HK-2 (cell line): ENCODE results near the gene ST8SIA6.
"Not testable (repeated sequence)": the region's sequence is repeated elsewhere in the genome, so short reads cannot be mapped to it uniquely, and the experiment has no call there.

Experiments used
- DNase-seq: peaks from one replicate; pipeline ENCODE4 v3.0.0-alpha.2; 2018; ENCODE audit not compliant: unreplicated experiment

ST8SIA6 gene

GRCh38 chr10:17427201-17427600 lies 27.2 kb downstream of the ST8SIA6 start:
- no peak for DNase-seq

DNA sequence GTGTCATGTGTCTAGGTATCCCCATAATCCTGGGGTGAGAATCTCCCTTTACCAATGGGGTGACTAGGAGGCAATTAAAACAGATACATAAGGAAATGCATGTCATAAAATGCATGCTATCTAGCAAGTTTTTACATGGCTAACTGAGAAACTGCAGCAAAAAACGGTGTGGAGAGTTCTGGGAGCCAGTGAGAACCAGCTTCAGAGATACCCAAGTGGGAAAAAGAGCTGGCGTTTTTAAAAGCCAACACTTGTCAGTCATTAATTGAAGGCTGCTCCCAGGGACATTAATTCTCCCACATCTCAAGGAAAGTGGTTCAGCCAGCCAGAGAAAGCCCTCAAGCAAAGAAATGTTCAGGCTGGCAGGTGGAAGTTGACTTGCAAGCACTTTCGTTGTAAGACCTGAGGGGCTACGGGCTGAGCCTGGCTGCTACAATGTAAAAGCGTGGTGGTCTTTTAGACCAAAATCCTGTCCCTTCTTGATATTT lies 28.1 kb downstream of the ST8SIA6 start:
- no peak for DNase-seq

- no peak for DNase-seq
These were observed 28.7 kb downstream of the ST8SIA6 start for GRCh38 chr10:17425584-17426262.

GRCh38 chr10:17423632-17424186 lies 30.7 kb downstream of the ST8SIA6 start:
- no peak for DNase-seq

- no peak for DNase-seq
These were observed 31.5 kb downstream of the ST8SIA6 start for GRCh38 chr10:17422931-17423330.

GRCh38 chr10:17418249-17418648 lies 36.1 kb downstream of the ST8SIA6 start:
- no peak for DNase-seq

DNA sequence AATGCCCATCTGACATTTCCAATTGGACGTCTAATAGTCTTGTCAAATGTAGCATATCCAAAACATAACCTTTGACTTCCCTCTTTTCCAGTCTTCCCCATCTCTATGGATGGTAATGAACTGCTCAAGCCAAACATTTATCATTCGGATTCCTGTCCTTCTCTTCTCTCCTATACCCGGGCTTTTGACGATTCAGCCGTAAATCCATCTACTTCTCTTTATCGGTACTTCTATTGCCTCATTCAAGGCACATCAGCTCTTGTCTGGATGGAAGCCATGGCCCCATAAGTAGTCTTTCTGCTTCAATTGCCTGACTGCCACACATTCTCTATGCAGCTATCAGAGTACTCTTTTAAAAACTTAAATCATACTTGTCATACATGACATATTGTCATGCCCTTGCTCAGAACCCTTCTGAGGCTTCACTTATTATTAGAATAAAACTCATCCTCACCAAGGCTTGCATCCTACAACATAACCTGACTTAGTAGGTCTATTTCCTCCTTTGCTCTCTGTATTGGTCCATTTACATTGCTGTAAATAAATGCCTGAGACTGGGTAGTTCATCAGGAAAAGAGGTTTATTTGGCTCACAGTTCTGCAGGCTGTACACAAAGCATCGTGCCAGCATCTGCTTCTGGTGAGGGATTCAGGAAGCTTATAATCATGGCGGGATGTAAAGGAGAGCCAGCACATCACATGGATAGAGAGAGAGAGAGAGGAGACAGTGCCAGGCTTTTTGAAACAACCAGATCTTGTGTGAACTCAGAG lies 37.8 kb downstream of the ST8SIA6 start:
- DNase-seq: no peak

GRCh38 chr10:17415046-17415658 lies 39.2 kb downstream of the ST8SIA6 start:
- no peak for DNase-seq

GRCh38 chr10:17414484-17414883 lies 39.9 kb downstream of the ST8SIA6 start:
- DNase-seq: no peak

GRCh38 chr10:17413876-17414275 lies 40.5 kb downstream of the ST8SIA6 start:
- no peak for DNase-seq

DNA sequence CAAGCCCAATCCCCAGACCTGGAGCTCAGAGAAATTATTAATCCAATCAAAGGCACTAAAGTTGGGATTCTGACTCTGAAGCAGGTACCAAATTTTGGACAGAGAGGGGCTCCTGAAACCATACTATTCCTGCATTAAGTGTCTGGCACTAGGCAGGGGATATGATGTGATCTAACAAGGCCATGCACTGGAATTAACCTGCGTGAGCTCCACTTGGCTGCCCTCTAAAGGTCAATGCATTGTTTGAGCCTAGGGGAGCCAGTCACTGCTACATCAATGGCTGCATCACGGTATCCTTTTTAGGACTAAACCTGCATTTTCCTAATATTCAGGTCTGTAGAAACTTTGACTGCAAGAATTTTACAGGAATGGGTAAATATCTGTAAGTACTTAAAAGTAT lies 42.1 kb downstream of the ST8SIA6 start:
- DNase-seq: no peak

DNA sequence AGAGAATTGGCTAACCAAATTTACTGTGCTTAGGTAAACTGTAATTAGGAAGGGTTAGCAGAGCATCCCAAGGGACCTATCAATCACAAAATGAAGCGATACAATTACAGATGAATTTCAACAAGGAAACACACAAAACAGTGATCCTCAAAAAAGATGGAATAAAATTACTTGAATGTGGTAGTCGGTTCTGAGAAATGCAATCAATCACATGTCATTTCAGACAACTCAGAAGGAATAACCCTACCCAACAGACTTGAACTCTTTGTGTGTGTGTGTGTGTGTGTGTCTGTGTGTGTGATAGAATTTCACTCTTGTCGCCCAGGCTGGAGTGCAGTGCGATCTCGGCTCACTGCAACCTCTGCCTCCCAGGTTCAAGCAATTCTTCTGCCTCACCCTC lies 43.5 kb downstream of the ST8SIA6 start:
- no peak for DNase-seq

GRCh38 chr10:17409170-17409733 lies 45.1 kb downstream of the ST8SIA6 start:
- DNase-seq: no peak

GRCh38 chr10:17407047-17407446 lies 47.3 kb downstream of the ST8SIA6 start:
- no peak for DNase-seq

GRCh38 chr10:17406036-17406834 lies 48.2 kb downstream of the ST8SIA6 start:
- DNase-seq: no peak

DNA sequence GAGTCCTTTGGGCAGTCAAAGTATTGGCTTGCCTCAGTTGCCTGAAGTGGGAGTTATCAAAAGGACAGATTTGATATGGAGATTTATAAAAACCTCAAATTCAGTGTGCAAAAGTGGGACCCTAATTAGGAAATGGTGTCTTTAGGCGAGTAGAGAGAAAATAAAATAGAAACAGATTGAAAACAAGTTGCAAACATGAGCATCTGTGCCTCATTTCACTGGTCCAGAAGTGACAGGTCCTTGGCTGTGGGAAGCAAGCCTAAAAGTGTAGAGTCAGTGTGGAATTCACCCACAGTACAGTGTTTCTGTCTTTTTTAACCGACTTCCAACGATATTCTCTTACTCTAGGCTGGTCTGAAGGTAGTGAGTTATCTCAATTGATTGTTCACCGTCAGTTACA lies 51.2 kb downstream of the ST8SIA6 start:
- DNase-seq: no peak

DNA sequence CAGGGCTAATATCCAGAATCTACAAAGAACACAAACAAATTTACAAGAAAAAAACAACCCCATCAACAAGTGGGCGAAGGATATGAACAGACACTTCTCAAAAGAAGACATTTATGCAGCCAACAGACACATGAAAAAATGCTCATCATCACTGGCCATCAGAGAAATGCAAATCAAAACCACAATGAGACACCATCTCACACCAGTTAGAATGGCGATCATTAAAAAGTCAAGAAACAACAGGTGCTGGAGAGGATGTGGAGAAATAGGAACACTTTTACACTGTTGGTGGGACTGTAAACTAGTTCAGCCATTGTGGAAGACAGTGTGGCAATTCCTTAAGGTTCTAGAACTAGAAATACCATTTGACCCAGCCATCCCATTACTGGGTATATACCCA lies 52.4 kb downstream of the ST8SIA6 start:
- not testable (repeated sequence) for DNase-seq

DNA sequence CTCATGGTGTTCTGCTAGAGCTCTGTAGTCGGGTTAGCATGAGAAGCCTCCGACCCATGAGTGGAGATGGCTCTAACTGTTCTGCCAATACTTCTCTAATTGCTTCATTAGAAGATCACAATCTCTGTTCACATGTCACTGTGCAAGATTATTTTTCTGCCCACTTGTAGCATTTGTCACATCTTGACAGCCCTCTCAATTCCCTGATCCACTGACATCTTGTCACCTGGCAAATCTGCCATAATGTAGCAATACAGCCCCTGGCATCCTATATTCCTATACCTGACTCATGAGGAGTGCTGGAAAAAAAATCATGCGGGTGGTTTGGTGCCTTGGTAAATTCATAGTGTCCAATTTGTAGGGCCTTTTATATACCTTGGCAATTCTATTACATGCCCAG lies 58.4 kb downstream of the ST8SIA6 start:
- DNase-seq: no peak

DNA sequence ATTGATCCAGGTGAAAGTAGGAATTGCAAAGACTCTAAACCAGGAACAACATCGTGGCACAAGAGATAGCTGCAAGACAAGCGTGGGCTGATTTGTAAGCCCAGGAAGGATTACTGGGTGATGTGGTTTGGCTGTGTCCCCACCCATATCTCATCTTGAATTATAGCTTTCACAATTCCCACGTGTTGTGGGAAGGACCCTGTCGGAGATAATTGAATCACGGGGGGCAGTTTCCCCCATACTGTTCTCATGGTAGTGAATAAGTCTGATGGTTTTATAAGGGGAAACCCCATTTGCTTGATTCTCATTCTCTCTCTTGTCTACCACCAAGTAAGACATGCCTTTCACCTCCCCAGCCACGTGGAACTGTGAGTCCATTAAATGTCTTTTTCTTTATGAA lies 59.5 kb downstream of the ST8SIA6 start:
- DNase-seq: no peak

- no peak for DNase-seq
These were observed 66.4 kb downstream of the ST8SIA6 start for GRCh38 chr10:17387861-17388503.

GRCh38 chr10:17386616-17387075 lies 67.7 kb downstream of the ST8SIA6 start:
- no peak for DNase-seq
